ENCODE results near the gene CHCHD3. TPM values are rescaled to one million over a fixed set of nuclear protein-coding genes. Genes with fewer than 3 reads are reported as not detected.

The CHCHD3 gene
- total and polyA plus RNA-seq, 2 of the 4 experiments (the other 2 are of a cell fraction), result 56.9 to 141 TPM

DNA sequence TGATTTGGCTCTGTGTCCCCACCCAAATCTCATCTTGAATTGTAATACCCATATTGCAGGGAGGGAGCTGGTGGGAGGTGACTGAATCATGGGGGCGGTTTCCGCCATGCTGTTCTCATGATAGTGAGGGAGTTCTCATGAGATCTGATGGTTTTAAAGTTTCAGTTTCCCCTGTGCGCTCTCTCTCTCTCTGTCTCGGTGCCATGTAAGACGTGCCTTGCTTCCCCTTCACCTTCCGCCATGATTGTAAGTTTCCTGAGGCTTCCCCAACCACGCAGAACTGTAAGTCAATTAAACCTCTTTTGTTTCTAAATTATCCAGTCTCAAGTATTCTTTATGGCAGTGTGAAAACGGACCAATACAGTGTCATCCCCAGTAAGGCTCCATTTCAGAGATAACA, 48.3 kb upstream of the CHCHD3 start:
- H3K4me1 ChIP-seq (ENCODE audit: control insufficient read depth, insufficient read depth, low read length), result no peaks in the 10 kb centered on the region
- H3K4ac ChIP-seq (ENCODE audit: low read depth, low read length), result no peak overlapping the region
- DNase-seq (no peak), ATAC-seq (ENCODE audit: low read depth) (no peak)
- no peak overlapping the region for H3K14ac ChIP-seq (replicated peaks; ENCODE audit: low read depth, low read length)
- no peak overlapping the region for H4K8ac ChIP-seq (ENCODE audit: low read depth in 2 of 2, low read length in 2 of 2)
- ChIA-PET POLR2A (ENCODE audit: unreplicated experiment) (no interaction called here), CTCF (no interaction called here)
- intact Hi-C loops (cut with micrococcal nuclease) (no loop called here), in situ Hi-C loops (cut with MboI; ENCODE audit: low sequenced_read_pairs) (no loop called here), dilution Hi-C loops (cut with HindIII; ENCODE audit: low sequenced_read_pairs, unreplicated experiment) (no loop called here)
- no peak overlapping the region for H3K4me3 ChIP-seq (ENCODE audit: insufficient read depth, low read depth, low read length)
- H3K27me3 ChIP-seq (ENCODE audit: control insufficient read depth, insufficient read depth, low read length), result no peaks in the 10 kb centered on the region
- no peak overlapping the region for H3K4me2 ChIP-seq (ENCODE audit: low read depth, low read length)
- 87% methylated on average over 4 of the region's 8 CpGs; no CpG with 5 or more reads in 1 of the 2 experiments for WGBS, 2 experiments (ENCODE audit: extremely low coverage in 2 of 2, insufficient read length in 1 of 2)
- no peaks in the 10 kb centered on the region for H3K9me3 ChIP-seq (ENCODE audit: control insufficient read depth, insufficient read depth, low read length)
- H2BK5ac ChIP-seq (ENCODE audit: low read depth, low read length, poor library complexity, severe bottlenecking), result no peak overlapping the region
- no peak overlapping the region for H4K91ac ChIP-seq (ENCODE audit: insufficient read depth, low read depth, low read length)
- no TSS peak for BruUV-seq (replicated peaks)
- H2BK120ac ChIP-seq (ENCODE audit: low read depth, low read length), result no peak overlapping the region
- no peak overlapping the region for H2AK5ac ChIP-seq (ENCODE audit: low read depth, low read length)
- no peak overlapping the region for H3K9ac ChIP-seq (ENCODE audit: low read depth, low read length)
- H2AK9ac ChIP-seq (replicated peaks; ENCODE audit: low read depth, low read length, poor library complexity), result no peak overlapping the region
- H2BK15ac ChIP-seq (ENCODE audit: low read depth, low read length), result no peak overlapping the region
- no peak overlapping the region for H3K18ac ChIP-seq (ENCODE audit: low read depth, low read length)
- no peaks in the 10 kb centered on the region for H4K20me1 ChIP-seq (ENCODE audit: insufficient read depth, low read length)
- no peak overlapping the region for H3K27ac ChIP-seq (ENCODE audit: insufficient read depth, low read length)
- H3K9me1 ChIP-seq (ENCODE audit: insufficient read depth, low read length), result no peaks in the 10 kb centered on the region
- H3K23ac ChIP-seq (ENCODE audit: low read depth, low read length), result no peak overlapping the region
- TF ChIP-seq, protein P1, sequence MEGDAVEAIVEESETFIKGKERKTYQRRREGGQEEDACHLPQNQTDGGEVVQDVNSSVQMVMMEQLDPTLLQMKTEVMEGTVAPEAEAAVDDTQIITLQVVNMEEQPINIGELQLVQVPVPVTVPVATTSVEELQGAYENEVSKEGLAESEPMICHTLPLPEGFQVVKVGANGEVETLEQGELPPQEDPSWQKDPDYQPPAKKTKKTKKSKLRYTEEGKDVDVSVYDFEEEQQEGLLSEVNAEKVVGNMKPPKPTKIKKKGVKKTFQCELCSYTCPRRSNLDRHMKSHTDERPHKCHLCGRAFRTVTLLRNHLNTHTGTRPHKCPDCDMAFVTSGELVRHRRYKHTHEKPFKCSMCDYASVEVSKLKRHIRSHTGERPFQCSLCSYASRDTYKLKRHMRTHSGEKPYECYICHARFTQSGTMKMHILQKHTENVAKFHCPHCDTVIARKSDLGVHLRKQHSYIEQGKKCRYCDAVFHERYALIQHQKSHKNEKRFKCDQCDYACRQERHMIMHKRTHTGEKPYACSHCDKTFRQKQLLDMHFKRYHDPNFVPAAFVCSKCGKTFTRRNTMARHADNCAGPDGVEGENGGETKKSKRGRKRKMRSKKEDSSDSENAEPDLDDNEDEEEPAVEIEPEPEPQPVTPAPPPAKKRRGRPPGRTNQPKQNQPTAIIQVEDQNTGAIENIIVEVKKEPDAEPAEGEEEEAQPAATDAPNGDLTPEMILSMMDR (conservative IDR thresholded peaks at IDR 0.05; ENCODE audit: low read depth, low read length), result no peak
- TF ChIP-seq, protein P2, sequence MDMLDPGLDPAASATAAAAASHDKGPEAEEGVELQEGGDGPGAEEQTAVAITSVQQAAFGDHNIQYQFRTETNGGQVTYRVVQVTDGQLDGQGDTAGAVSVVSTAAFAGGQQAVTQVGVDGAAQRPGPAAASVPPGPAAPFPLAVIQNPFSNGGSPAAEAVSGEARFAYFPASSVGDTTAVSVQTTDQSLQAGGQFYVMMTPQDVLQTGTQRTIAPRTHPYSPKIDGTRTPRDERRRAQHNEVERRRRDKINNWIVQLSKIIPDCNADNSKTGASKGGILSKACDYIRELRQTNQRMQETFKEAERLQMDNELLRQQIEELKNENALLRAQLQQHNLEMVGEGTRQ (IDR thresholded peaks at IDR 0.05; ENCODE audit: low read depth, low read length), result no peak
- no peak for TF ChIP-seq CEBPB (IDR thresholded peaks at IDR 0.05; ENCODE audit: low read depth, low read length)
- TF ChIP-seq POLR2A (IDR thresholded peaks at IDR 0.05; ENCODE audit: low read depth, low read length), result no peak
- no peak for TF ChIP-seq RAD21 (IDR thresholded peaks at IDR 0.05; ENCODE audit: low read length)
- no peak for TF ChIP-seq RCOR1 (IDR thresholded peaks at IDR 0.05; ENCODE audit: insufficient replicate concordance, low read length)
- TF ChIP-seq SMC3 (IDR thresholded peaks at IDR 0.05; ENCODE audit: low read depth, low read length), result no peak
- TF ChIP-seq BHLHE40 (IDR thresholded peaks at IDR 0.05; ENCODE audit: low read depth, low read length), result no peak
- TF ChIP-seq, protein P3, sequence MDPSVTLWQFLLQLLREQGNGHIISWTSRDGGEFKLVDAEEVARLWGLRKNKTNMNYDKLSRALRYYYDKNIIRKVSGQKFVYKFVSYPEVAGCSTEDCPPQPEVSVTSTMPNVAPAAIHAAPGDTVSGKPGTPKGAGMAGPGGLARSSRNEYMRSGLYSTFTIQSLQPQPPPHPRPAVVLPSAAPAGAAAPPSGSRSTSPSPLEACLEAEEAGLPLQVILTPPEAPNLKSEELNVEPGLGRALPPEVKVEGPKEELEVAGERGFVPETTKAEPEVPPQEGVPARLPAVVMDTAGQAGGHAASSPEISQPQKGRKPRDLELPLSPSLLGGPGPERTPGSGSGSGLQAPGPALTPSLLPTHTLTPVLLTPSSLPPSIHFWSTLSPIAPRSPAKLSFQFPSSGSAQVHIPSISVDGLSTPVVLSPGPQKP (IDR thresholded peaks at IDR 0.05; ENCODE audit: borderline replicate concordance, low read depth, low read length), result no peak
- TF ChIP-seq RFX5 (IDR thresholded peaks at IDR 0.05; ENCODE audit: low read depth, low read length), result no peak
- TF ChIP-seq MAZ (IDR thresholded peaks at IDR 0.05; ENCODE audit: borderline replicate concordance, low read depth, low read length), result no peak
- no peak for TF ChIP-seq NFE2L2 (IDR thresholded peaks at IDR 0.05; ENCODE audit: low read depth, low read length)
- no peak for TF ChIP-seq CHD1 (IDR thresholded peaks at IDR 0.05; ENCODE audit: low read depth, low read length)
- no peak for TF ChIP-seq FOS (IDR thresholded peaks at IDR 0.05; ENCODE audit: low read depth, low read length)
- no peak for TF ChIP-seq MAFK (IDR thresholded peaks at IDR 0.05; ENCODE audit: low read depth, low read length)
- no peak for TF ChIP-seq MXI1 (IDR thresholded peaks at IDR 0.05; ENCODE audit: borderline replicate concordance, low read depth, low read length)
- H3K56ac ChIP-seq (ENCODE audit: extremely low read depth, insufficient read depth, low read length), result no peak overlapping the region
- no peak overlapping the region for H2BK20ac ChIP-seq (ENCODE audit: low read depth, low read length)
- H2AFZ ChIP-seq (replicated peaks; ENCODE audit: low read length, poor library complexity), result no peak overlapping the region
- H4K5ac ChIP-seq (ENCODE audit: low read depth, low read length), result no peak overlapping the region
- H3K36me3 ChIP-seq (ENCODE audit: control insufficient read depth, insufficient read depth, low read length), result no peaks in the 10 kb centered on the region
- no peaks in the 10 kb centered on the region for H3K79me1 ChIP-seq (ENCODE audit: low read depth in 1 of 2, low read length in 2 of 2)
